Renal cortex interstitium (tissue), 11 donors: ENCODE results near the gene CFAP52. TPM values are rescaled to one million over a fixed set of nuclear protein-coding genes. Genes with fewer than 3 reads are reported as not detected.
"Not testable (repeated sequence)": the region's sequence is repeated elsewhere in the genome, so short reads cannot be mapped to it uniquely, and the experiment has no call there.

Experiments
- DNase-seq, 11 donors: peaks; one replicate each; pipeline ENCODE4 v3.0.0-alpha.2; 2013; ENCODE audit warnings: low read depth in 9 of 11, low spot score in 4 of 11; ENCODE audit errors: extremely low read depth in 1 of 11
- polyA plus RNA-seq, 3 donors: library from polyadenylated mRNA; unstranded; fragments of 120-200 nt; gene quantifications; one replicate each; pipeline ENCODE4 v1.2.1, GENCODE V29; 2013; ENCODE audit not compliant: insufficient read length in 3 of 3

CFAP52 gene
- polyA plus RNA-seq, 3 donors = 2.7 to 3.4 (median 3.0) TPM

- no peak for DNase-seq
Measured at GRCh38 chr17:9566067-9566466, 10.4 kb upstream of the CFAP52 start.

- DNase-seq = not testable (repeated sequence)
Measured at GRCh38 chr17:9566739-9567138, 9.7 kb upstream of the CFAP52 start.

- DNase-seq = no peak
Measured at GRCh38 chr17:9568004-9568403, 8.4 kb upstream of the CFAP52 start.

DNA sequence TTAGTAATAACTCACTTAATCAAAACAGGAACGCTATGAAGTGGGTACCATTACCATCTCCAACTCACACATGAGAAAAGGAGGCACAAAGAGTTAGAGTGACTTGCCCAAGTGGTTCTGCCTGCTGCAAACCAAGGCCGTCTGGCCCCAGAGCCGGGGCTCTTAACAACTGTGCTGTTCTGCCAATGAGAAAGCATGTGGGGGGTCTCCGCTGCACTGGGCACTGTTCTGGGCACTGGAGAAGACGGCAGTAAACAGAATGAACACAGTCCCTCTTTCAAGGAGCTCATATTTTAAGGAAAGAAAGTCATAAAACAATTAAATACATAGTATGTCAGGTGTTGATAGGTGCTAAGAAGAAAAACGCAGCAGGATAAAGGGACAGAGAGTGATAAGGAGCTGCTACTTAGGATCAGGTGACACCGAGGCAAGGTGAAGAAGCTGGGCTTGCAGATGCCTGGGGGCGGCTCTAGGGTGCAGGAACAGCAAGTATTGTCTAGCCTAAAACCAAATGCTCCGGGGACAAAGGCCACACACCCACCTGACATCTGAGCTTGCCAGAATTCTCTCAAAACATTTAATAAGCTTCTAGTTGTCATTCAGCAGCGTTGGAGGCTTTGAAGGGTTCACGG lies 7.4 kb upstream of the CFAP52 start:
- no peak for DNase-seq

DNA sequence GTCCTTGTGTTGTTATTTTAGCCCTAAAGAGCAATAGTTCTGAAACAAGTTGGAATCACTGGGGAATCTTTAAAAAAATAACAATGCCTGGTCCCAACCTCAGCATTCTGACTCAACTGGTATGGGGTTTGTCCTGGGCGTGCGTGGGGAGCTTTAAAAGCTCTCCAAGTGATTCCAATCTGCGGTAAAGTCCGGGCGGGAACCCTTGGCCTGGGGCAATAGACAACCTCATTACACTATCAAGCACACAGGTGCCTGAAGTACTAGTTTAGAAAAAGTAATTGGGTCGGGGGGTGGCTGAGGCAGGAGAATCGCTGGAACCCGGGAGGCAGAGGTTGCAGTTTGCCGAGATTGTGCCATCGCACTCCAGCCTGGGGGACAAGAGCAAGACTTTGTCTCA lies 5.2 kb upstream of the CFAP52 start:
- DNase-seq = no peak

GRCh38 chr17:9575381-9576101 lies 901 bp upstream of the CFAP52 start, which contains the start of gene STX8:
Gene STX8, minus strand, starts transcription at chr17:9575820. Its CDS starts 12 bp downstream, at chr17:9575808.
- DNase-seq = peak in 10 of 11 donors; percentile 60 to 85 (median 76)

DNA sequence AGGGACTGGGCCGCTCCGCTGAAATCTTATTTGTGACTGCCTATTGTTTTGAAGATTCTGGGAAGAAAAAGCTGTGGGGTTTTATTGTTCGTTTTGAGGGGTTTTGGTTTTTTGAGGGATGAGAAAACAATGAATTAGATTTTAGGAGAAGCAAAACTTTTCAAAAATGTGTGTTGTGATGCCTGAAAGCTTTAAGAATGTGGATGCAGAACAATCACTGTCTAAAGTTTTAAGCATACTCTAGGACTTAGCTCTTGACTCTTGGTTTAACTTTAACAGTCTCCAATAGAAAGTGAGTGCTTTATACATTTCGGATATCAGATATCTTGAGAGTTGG lies 899 bp downstream of the CFAP52 start:
- no peak for DNase-seq

DNA sequence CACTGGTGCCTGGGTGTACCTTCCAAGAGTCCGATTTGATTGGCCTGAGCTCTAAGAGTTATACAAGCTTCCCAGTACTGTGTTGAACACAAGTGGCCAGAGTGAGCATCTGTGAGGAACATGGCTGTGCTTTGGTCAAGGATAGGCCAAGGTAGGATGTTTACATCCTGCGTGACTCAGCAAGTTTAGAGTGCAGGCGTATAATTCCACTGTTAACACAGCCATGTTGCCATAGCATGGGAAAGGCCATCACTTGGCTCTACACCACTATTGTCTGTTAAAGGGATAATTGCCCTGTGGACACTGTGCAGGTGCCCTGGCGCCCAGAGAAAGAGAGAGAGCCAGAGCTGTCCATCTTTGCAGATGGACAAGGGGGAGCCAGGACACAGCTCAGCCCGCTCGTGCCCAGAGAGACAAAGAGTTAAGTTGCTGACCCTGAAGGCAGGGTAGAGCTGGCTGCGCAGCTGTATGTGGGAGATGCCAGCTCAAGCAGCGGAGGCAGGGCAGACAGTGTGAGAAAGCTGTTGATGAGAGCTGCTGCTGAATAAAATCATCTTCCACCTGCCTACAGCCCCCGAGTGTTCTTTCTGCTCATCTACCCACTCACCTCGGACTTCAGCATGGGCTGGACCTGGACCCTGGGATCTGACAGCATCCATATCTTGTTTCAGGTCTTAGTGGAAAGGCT lies 11.7 kb downstream of the CFAP52 start:
- DNase-seq = no peak

- DNase-seq = no peak
Measured at GRCh38 chr17:9594065-9594464, 17.6 kb downstream of the CFAP52 start.

DNA sequence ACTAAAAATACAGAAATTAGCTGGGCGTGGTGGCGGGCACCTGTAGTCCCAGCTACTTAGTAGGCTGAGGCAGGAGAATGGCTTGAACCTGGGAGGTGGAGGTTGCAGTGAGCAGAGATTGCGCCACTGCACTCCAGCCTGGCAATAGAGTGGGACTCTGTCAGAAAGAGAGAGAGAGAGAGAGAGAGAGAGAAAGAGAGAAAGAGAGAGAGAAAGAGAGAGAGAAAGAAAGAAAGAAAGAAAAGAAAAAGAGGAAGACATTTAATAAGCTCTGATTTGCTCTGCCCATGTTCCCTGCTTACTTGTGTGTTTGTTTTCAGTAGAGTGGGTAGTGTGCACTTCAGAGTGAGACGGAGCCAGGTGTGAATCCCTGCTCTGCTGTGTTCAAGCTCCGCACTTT lies 21.2 kb downstream of the CFAP52 start:
- not testable (repeated sequence) for DNase-seq

GRCh38 chr17:9598661-9599060 lies 22.2 kb downstream of the CFAP52 start:
- DNase-seq = no peak

DNA sequence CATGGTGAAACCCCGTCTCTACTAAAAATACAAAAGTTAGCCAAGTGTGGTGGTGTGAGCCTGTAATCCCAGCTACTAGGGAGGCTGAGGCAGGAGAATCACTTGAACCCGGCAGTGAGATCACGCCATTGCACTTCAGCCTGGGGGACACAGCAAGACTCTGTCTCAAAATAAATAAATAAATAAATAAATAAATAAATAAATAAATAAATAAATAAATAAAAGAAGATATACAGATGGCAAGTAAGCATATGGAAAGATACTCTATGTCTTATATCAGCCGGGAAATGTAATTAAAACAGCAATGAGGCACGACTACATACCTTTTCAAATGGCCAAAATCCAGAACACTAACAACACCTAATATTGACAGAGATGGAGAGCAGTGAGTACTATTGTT lies 28.1 kb downstream of the CFAP52 start:
- DNase-seq = not testable (repeated sequence)

- no peak for DNase-seq
Measured at GRCh38 chr17:9606453-9606852, 30.0 kb downstream of the CFAP52 start.

DNA sequence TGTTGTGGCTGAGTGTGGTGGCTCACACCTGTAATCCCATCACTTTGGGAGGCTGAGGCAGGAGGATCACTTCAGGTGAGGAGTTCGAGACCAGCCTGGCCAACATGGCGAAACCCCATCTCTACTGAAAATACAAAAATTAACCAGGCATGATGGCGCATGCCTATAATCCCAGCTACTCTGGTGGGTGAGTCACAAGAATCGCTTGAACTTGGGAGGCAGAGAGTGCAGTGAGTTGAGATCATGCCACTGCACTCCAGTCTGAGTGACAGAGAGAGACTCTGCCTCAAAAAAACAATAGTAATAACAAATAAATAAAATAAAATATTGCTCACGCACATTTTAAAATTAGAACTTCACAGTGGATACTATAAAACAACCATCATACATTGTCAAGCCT lies 30.6 kb downstream of the CFAP52 start:
- not testable (repeated sequence) for DNase-seq

- DNase-seq = no peak
Measured at GRCh38 chr17:9611557-9611956, 35.1 kb downstream of the CFAP52 start.

GRCh38 chr17:9612006-9612405 lies 35.6 kb downstream of the CFAP52 start:
- DNase-seq = peak in 10 of 11 donors; percentile 15 to 68 (median 42)

DNA sequence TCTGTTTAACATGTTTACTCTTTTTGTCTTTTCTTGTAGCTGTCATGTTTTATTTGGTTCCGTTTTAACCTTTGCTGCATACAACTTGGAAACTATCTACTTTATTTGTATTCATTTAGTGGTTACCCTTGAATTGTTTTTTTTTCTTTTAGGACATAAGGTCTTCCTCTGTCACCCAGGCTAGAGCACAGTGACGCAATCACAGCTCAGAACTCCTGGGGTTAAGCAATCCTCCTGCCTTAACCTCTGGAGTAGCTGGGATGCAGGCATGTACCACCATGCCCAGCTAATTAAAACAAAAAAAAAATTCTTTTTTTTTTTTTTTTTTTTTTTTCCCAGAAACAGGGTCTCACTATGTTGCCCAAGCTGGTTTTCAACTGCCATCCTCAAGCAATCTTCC lies 39.0 kb downstream of the CFAP52 start:
- DNase-seq = no peak

DNA sequence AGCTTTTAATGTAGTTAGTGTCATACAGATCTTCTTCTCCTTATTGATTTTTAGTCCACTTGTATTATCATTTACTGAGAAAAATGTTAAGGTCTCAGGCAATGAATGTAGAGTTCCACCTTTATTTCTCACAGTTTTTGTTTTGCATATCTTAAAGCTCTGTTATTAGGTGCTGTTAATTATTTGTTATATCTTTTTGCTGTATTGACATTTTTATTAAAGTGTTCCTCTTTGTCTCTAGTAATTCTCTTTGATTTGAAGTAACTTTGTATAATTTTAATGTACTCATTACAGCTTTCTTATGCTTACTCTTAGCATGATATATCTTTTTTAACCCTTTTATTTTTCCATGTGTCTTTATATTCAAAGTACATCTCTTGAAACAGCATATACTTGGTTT lies 46.5 kb downstream of the CFAP52 start:
- DNase-seq = no peak

- DNase-seq = no peak
Measured at GRCh38 chr17:9628509-9628908, 52.1 kb downstream of the CFAP52 start.

DNA sequence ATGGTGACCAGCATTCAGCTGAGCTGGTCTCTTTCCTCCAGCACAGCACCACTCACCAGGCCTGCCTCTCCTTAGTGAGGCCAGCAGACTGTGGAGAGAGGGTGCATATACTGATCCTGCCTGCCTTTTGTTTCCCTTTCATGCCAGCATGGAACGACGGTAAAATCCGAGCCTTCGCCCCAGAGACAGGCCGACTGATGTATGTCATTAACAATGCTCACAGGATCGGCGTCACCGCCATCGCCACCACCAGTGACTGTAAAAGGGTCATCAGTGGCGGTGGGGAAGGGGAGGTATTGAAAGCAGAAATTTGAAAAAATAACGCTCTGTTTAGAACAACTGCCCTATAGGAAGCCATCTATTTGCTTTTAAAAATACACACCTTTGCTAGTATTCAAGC lies 56.3 kb downstream of the CFAP52 start:
- no peak for DNase-seq
